Smooth muscle cell of the umbilical artery (primary cell): ENCODE data around the gene KLHL34. TPM values are rescaled to one million over a fixed set of nuclear protein-coding genes. Genes with fewer than 3 reads are reported as not detected.

Experiments used
- total RNA-seq: library from RNA; depleted of rRNA; stranded (reverse); fragments of >200 nt; gene quantifications from 2 replicates; pipeline ENCODE4 v1.2.3, GENCODE V29; 2014

Gene KLHL34
- total RNA-seq: not detected in 2 replicates

DNA sequence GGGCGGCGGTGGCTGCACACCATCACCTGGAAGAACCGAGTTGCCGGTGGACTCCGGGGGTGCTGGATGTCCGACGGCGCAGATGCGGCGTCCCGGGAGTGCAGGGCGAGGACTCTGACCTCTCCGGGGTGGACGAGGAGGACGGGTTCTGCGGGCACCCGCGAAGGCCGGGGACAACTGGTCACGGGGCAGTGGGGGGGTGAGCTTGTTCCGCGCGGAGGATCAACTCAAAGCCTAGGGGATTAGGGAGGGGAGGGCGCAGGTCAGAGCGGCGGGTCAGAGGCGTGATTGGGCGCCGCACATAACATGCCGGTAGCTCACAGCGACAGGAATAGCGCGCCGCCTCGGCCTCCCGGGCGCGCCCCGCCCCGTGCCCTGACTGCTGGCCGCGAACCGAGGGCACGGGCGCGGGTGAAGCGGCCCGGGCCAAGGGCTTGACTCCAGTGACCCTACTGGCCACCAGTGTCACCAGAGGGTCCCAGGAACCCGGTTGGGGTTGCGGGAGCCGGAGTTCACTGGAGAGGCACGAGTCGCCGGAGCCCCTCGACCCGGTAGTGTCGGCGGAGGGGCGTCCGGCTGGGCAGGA, at the start of gene KLHL34:
KLHL34 (minus strand) TSS at position 179 of the 586 bp plus-strand sequence. CDS start 542 bp downstream, outside the sequence.

Other genes with a start within 250 kb of the KLHL34 start
- not detected in 2 replicates for gene SMPX, start 99.8 kb upstream of the KLHL34 start, total RNA-seq
- gene MBTPS2, start 181.3 kb upstream of the KLHL34 start, total RNA-seq: 14.8 and 22.1 TPM in 2 replicates
- 2.1 and 3.8 TPM in 2 replicates for gene YY2, start 197.7 kb upstream of the KLHL34 start, total RNA-seq